NCI-H128 (cell line): ENCODE measurements around the gene HMGCS2.
A peak's percentile ranks its signal among the peaks of the same experiment; 100 is the strongest.

ENCODE experiments used
- DNase-seq: peaks from one replicate; lab custom pipeline; 2025; ENCODE audit not compliant: unreplicated experiment; lab: John Stamatoyannopoulos, UW

Gene HMGCS2

DNA sequence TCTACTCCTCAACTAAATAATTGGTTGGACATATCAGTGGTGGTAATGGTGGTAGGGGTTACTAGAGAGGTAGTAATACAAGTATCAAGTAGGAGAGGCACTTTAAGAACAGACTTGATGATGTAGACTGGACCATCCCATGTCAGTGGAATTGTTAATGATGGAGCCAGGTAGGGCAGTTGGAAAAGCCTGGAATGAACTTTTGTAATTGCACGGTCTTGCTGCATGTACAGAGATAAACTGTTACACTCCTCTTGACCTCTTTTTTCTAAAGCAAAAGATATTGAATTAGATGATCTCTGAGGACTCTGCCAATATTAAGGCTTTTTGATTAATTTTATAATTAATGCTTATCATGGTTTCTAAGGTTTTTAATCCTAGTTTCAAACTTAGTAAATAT, 5.8 kb downstream of the HMGCS2 start:
- no peak for DNase-seq

DNA sequence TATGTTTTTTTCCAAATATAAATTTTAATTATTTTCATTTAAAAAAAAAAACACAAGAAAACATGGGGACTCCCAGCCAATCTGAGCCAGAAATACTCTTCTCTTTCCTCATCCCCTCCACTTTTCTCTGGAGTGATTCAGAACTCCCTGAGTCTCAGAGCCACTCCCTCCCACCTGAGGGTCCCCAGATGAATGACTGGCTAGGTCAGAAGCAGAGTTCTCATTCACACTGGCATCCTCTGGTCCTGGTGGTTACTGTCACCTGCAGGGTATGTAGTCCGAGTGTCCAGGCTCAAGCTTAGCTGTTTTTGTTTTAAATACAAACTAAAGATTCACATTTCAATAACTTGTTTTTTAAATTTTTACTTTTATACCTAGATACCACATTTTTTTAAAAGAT, 6.3 kb downstream of the HMGCS2 start:
- DNase-seq: no peak

DNA sequence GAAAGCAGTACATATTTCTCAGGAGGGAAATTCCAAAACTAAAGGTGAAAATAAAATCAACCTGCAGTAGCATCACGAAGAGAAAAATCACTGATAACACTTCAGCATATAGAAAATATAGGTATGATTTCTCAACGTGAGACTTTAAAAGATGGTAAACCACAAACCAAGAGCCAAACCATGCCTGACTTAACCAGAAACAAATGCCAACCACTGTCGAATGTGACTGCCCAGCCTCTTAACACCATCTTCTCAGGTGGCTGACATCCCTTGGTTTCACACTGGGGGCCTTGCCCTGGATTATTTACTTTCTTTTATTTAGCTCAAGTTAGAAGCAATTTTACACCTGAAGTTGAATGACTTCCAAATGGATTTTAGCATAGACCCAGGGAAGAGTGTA, 10.1 kb downstream of the HMGCS2 start:
- no peak for DNase-seq

DNA sequence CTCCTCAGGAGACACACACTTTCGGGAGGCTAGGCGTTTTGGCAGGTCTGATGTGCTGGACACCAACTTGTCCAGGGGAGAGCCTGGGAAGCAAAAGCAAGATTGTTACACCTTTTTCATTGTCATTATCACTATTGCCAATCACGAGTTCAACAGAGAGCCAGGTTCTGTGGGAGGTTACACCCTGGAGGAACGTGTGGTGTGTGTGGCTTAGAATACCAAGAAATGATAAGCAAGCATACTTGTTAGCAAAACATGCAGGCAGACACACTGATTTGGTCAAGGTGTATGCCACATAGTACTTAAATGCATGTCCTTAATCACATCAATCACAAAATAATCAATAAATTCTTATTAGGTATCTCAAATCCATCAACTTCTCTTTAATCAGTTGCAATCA, 16.1 kb downstream of the HMGCS2 start:
- DNase-seq: no peak

DNA sequence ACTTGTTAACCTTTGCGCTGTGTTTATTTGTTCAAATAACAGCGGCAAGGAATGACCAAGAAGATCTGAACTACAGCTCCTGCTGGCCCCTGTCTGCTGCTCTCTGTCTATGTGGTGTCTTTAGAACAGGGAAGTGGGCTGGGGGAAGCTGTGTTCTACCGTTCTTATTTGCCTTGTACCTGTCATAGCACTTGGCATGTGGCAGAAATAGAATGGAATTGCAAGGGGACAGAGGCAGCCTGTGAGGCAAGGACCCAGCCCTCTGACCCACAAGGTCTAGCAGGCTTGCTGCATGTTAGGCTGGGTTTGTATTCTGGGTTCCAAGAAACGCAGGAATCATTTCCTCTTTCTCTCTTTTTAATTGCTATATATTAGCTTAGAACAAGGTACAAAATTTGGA, 20.7 kb downstream of the HMGCS2 start:
- DNase-seq: no peak

DNA sequence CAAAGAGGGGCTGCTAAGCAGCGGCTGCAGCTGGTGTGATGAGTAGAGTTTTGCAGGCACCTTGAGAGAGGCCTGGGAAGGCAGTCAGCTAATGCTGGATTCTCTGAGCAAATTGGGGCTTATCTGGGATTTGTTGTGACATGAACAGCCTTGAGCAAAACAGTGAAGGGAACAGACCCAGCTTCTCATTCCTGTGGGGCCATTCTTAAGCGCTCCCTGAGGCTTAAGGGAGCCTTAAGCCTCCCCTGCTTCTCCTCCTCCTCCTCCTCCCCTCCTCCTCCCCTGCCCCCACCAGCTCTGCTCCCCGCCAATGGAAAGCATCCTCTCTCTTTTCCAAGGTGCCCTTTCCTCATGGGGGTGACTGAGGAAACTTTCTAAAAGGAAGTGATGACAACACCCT, 21.3 kb downstream of the HMGCS2 start:
- no peak for DNase-seq

DNA sequence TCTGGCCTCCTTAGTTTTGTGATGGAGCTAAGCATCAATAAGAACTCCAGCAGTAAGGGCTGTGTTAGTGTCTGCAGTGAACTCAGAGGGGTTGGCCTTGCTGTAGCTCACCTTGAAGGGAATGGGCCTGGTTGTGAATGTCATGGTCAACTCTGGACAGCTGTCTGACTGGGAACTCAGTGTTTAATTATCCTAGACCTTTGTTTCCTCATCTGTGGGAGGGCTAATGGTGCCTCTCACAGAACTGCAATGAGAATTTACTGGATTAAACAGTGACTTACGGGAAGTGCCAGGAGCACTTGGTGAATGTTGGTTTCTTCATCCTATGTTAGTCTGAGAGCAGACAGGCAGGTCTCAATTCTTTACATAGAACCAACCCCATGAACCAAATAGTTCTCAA, 23.7 kb downstream of the HMGCS2 start:
- DNase-seq: no peak

DNA sequence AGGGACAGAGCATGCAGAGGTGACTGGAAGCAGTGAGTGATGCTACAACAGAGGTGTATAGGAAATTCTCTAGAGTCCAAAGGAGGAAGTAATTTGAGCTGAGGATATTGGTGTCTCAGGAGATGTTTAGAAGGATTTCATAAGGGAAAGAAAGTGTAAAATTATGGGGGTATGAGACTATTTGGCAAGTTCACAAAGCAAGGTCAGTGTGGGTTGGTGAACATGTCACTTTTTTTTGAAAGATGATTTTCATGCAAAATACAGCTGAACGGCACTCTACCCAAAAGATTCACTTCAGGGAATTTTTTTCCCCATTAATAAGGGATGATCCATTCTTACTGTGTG, 24.1 kb downstream of the HMGCS2 start:
- no peak for DNase-seq

DNA sequence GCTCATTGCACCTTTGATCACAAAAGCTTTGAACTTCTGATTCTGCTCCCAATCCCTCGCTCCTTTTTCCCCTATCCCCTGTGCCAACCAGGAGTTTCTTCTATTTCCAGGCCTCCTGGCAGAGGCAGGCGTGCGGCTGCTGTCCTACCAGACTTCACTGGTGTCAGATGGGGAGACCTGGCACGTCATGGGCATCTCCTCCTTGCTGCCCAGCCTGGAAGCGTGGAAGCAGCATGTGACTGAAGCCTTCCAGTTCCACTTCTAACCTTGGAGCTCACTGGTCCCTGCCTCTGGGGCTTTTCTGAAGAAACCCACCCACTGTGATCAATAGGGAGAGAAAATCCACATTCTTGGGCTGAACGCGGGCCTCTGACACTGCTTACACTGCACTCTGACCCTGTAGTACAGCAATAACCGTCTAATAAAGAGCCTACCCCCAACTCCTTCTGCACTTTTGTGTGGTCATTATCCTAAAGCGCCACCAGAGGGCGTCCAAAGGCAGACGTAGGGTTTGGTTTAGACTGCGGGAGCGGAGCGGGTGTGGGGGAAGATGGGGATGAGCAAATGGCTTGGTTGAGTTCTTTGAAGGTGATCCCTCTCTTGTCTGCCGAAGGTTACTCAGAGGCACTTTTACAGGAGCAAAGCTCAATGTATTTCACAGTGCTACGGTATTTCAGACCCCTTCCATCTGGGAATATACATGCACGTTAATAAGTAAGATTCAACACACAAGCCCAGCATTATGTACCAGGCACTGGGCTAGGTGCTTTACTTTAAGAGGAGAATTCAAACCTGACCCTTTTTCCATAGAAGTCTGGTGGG, 24.7 kb downstream of the HMGCS2 start:
- peak; percentile 48 for DNase-seq

DNA sequence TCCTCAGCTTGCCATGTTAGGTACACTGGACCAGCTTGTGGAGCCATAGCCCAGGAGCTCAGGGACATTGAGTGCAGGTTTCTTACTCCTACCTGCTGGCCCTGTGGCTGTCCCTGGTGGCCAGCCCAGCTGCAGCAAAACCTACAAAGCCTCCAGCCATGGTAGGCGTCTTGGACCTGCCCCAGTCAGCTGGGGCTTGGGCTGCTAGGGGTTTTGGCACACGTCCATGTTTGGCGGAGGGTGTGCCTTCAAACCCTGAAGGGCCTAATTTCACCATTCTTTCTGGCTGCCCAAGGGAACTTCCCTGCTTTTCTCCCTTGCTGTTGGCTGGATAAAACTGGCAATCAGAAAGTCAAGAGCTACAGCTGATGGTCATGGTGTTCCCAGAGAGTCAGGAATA, 25.4 kb downstream of the HMGCS2 start:
- no peak for DNase-seq

DNA sequence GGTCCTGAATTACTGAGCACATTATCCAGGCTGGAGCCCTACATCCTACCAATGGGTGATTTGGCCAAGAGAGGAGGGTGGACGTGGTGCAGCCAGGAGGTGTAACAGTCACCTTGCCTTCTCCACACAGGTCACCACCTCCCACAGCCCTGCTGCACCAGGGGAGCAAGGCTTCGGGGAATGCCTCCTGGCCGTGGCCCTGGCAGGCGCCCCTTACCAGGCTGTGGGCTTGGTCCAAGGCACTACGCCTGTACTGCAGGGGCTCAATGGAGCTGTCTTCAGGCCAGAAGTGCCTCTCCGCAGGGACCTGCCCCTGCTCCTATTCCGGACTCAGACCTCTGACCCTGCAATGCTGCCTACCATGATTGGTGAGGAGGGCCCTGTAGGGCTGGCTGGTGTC, 26.0 kb downstream of the HMGCS2 start:
- no peak for DNase-seq

DNA sequence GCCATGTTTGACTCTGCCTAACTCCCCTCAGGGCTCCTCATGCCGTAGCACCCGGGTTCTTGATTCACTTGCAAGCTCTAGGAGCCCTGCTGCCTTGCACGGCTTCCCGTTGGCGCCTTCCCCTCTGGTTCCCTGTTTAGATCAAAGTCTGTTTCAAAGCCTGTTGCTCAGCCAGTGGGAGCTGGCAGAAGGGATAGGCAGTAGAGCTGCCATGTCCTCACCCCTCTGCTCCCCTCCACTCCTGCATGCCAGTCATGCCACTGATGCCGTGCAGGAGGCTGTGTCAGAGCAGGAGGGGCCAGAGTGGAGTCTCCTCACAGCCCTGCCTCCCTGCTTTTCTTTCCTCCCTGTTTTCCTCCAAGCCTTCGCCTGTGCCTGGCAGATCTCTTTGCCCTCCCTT, 26.5 kb downstream of the HMGCS2 start:
- DNase-seq: no peak

DNA sequence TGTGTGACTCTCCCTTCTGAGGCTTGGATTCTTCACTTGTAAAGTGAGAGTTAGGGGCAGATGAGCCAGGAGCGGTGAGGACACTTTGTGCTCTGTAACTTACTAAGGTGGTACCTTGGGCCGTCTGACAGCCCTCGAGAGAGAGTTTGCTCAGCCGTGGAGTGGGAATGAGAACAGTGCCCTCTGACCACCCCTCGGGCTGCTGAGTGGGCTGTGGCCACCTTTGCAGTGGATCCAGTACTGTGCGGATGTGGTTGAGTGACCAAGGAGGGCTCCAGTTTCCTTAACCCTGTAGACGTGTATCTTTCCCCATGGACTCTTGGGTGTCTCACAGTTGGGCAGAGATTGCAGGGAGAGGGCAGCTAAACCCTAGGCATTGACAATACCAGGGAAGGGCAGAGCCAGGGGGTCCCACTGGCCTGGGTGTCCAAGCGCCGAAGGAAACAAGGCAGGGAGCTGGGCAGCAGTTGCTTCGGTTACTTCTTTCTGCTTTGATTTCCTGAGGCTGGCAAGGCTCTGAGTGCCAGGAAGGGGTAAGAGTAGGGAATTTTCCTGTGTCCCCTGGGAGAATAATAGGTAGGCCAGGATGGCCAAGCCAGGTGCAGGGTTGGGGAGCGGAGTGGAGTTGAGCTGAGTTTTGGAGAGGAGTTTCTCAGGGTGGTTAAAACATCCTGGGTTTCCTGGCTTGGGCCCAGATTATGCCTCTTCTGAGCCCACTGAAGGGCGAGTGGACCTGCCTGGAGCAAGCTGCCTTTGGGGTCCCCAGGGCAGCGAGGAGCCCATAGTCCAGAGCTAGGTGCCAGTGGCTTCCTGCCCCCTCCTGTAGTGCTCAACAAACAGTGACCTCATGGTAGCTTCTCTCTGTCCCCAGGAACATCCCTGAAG, 27.6 kb downstream of the HMGCS2 start:
- no peak for DNase-seq

DNA sequence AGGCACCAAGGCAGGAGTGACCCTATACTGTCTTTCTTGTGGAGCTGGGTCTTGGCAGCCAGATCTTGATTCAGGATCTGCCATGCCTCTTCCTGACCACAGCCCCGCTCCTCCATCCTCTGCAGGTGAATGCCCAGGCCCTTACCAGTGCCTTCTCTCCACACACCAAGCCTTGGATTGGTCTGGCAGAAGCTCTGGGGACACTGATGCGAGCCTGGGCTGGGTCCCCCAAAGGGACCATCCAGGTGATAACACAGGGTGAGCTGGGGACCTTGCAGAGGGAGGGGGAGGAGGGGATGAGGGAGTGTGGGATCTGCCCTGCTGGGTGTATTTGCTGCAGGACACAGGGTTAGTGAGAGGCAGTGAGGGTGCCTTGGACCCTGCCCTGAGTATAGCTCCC, 28.4 kb downstream of the HMGCS2 start:
- no peak for DNase-seq

DNA sequence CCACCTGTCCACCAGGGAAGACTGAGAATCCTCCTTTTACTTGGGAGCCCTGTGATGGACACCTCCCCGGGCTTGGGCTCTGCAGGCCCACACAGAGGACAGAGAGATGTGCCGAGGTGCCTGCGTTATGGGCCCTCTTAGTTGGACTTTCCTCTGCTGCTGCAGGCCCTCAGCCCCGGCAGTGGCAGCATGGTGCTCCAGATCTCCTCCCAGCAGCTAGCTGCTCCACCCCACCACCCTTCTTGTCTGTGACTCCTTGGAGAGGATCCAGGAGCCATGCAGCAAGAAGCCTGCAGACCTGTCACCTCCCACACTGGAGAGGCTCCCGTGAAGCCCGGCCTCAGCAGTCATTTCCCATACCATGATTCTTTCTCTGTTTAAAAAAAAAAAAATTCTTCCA, 29.6 kb downstream of the HMGCS2 start:
- DNase-seq: no peak

DNA sequence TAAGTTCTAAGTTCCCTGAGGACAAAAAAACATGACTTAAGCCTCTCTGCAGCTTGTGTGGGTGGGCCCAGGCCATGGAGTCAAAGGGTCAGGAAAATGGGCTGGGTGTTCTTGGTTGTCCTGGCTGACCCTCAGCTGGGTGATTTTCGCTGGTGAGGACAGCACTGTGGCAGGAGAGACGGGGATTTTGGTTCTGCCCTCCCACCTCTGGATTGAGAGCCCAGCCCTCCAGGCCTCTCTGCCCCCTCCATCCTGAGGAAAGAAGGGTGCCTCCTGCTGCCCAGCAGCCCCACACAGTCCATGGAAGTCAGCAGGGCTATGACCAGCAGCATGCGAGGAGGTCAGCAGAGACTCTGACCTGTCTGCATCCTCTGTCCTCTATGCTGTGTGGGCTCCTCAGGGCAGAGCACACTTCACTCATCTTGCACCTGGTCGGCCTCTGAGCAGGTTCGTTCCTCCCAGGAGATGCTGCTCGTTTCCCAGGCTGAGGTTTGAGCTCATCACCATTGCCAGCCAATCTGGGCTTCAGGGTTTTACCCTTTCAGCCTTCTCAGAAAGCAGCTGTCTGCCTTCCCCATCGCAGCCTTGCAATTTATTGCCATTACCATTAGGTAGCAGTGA, 30.5 kb downstream of the HMGCS2 start:
- DNase-seq: no peak

DNA sequence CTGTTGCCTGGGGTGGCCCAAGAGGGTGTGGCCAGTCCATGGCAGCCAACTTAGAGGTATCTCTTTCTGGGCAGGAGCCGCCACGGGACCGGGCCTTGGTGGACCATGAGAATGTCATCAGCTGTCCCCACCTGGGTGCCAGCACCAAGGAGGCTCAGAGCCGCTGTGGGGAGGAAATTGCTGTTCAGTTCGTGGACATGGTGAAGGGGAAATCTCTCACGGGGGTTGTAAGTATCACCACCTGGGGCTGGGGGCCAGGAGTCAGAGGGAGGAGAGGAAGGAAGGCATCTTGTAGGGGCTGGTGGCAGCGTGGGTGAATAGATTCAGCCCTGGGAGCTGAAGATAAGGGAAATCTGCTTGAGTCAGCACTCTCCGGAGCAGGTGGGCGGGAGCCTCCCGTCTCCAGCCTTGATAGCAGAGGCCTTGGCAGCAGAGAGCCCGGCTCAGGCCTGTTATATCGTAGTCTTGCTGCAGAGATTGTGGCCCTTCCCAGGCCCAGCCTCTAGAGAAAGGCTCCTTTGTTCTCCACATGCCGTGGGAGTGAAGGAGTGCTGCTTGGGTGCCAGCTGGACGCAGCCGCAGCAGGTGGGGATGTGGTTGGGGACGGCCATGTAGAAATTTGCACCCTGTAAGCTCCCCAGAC, 31.5 kb downstream of the HMGCS2 start:
- DNase-seq: no peak

DNA sequence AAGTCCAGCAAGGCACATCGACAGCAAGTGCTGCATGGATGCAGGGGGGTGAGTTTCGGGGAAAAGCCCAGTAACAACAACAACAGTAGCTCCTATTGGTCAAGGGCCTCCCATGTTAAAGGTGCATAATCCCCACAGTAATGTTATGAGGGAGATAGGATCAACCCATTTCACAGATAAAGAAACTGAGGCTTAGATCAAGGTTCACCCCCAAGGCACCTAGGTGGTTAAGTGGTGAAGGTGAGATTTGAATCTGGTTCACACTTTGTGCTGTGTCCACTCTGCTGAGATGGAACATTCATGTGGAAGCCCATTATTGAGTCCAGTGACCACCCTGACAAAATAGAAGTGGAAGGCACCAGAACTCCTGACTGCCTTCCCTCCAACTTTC, 32.1 kb downstream of the HMGCS2 start:
- DNase-seq: no peak

DNA sequence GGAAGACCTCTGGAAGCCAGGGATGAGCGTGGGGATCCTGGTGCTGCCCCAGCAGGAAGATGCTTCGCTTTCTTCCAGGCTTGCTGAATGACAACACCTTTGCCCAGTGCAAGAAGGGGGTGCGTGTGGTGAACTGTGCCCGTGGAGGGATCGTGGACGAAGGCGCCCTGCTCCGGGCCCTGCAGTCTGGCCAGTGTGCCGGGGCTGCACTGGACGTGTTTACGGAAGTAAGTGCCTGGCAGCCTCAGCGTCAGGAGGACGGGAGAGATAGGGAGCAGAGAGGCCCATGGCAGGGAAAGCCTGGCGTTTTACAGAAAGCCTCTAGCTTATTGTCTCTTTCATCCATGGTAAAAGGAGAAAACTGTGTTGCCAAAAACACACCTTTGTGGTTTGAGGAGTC, 33.5 kb downstream of the HMGCS2 start:
- no peak for DNase-seq

DNA sequence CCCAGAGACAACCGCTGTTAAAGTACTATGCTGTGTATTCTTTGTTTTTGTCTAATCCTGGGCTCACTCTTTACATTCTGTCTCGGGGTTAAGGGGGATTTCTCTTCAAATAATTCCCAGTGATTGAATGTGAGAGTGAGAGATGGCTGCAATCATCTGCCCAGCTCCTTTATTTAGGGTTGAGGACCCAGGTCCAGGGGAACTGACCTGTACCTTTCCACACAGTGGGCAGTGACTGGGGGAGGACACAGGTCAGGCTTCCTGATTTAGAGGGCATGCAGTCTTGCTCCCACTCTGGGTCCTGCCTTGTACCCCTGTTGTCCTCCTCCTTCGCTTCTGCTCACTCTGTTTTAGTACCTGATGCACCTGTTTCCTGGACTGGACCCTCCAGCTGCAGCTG, 35.0 kb downstream of the HMGCS2 start:
- DNase-seq: no peak

DNA sequence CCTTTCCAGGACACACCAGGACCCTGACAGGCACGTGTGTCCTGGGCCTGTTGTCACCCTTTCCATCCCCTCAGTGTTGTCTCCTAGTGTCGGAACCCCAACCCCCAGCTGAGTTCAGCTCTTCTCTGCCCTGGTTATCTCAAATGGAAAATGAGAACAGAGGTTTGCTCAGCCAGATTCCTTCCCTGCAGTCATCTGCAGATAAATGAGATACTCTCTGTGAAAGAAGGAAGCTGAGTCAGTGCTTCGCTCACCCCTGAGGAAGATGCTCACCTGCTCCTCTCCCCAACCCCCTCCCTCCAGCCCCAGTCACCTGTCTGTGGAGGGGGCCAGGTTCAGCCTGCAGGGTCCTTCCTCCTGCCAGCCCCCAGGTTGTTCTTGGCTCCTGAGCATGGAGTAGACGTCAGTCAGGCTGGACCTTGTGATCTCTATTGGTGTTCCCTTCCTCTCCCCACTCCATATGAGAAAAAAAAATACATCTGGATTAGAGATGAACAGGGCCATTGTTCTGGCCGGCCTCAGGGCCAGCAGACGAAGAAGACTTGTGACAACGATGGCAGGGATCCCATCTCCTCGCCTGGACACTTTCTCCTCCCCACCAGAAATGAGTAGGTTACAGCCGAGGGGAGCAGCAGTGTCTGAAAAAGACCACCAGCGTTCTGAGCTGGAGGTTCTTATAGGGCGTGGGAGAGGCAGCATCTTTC, 36.1 kb downstream of the HMGCS2 start:
- DNase-seq: no peak
